Neural crest cell (in vitro differentiated cells): ENCODE data around the gene RNF133. TPM values are rescaled to one million over a fixed set of nuclear protein-coding genes. Genes with fewer than 3 reads are reported as not detected.

Source experiments
- DNase-seq: peaks from one replicate; pipeline ENCODE4 v3.0.0; 2021; ENCODE audit warnings: low read depth, mixed read lengths, low spot score
- H3K27ac Mint-ChIP-seq: one replicate; pipeline ENCODE4 v1.8.0; 2021; ENCODE audit warnings: mild to moderate bottlenecking, mixed read lengths; ENCODE audit not compliant: unreplicated experiment
- H3K27me3 Mint-ChIP-seq: 2 replicates; pipeline ENCODE4 v1.8.0; 2021; ENCODE audit warnings: low read depth, mild to moderate bottlenecking, mixed read lengths
- H3K36me3 Mint-ChIP-seq: 2 replicates; pipeline ENCODE4 v1.8.0; 2021; ENCODE audit warnings: low read depth, mild to moderate bottlenecking, mixed read lengths
- H3K4me1 Mint-ChIP-seq: 2 replicates; pipeline ENCODE4 v1.8.0; 2021; ENCODE audit warnings: mixed read lengths
- H3K4me3 Mint-ChIP-seq: one replicate; pipeline ENCODE4 v1.8.0; 2021; ENCODE audit warnings: mild to moderate bottlenecking, mixed read lengths
- H3K9me3 Mint-ChIP-seq: 2 replicates; pipeline ENCODE4 v1.8.0; 2021; ENCODE audit warnings: mixed read lengths
- CTCF ChIP-seq: fragments of 200-600 bp; sonication (generic); conservative IDR thresholded peaks from 2 replicates; pipeline ENCODE4 v1.5.0; 2021; ENCODE audit warnings: antibody characterized with exemption, mild to moderate bottlenecking
- total RNA-seq: library from RNA; stranded (reverse); gene quantifications from 2 replicates; pipeline ENCODE4 v1.2.1, GENCODE V29; 2021

Gene RNF133
- total RNA-seq, 1 donor from 2014 or later: 0.16 TPM

GRCh38 chr7:122652876-122653275 is 46.0 kb downstream of the RNF133 start:
- Mint-ChIP-seq H3K4me3 (no peak overlapping the region), H3K27ac (no peak overlapping the region), H3K9me3 (no peaks in the 10 kb centered on the region), H3K27me3 (no peaks in the 10 kb centered on the region), H3K4me1 (no peaks in the 10 kb centered on the region), H3K36me3 (no peaks in the 10 kb centered on the region)
- TF ChIP-seq CTCF: no peak
- no peak for DNase-seq

GRCh38 chr7:122651451-122651850 is 47.5 kb downstream of the RNF133 start:
- no peaks in the 10 kb centered on the region for H3K4me1 Mint-ChIP-seq

More at GRCh38 chr7:122651451-122651850, 47.5 kb downstream of the RNF133 start:
- no peak overlapping the region for H3K4me3 Mint-ChIP-seq
- no peak overlapping the region for H3K27ac Mint-ChIP-seq
- no peaks in the 10 kb centered on the region for H3K36me3 Mint-ChIP-seq
- H3K9me3 Mint-ChIP-seq: no peaks in the 10 kb centered on the region
- DNase-seq: no peak
- no peak for TF ChIP-seq CTCF
- no peaks in the 10 kb centered on the region for H3K27me3 Mint-ChIP-seq

Other genes starting within 250 kb of the RNF133 start
- gene RNF148, start 3.8 kb upstream of the RNF133 start, total RNA-seq: not detected in 2 replicates
- gene CADPS2, start 187.3 kb upstream of the RNF133 start, total RNA-seq: 3.1 and 3.7 TPM in 2 replicates